Astrocyte (in vitro differentiated cells and primary cell): ENCODE results near the gene PYCARD.

Experiments
- EZH2 ChIP-seq: IDR thresholded peaks from 2 replicates; pipeline ENCODE4 v1.6.1; 2012; ENCODE audit warnings: mild to moderate bottlenecking, low read length, inconsistent platforms; ENCODE audit not compliant: insufficient read depth
- TF ChIP-seq, protein P1 (sequence below): IDR thresholded peaks from 2 replicates; pipeline ENCODE4 v1.5.1; 2011; ENCODE audit warnings: low read depth, mild to moderate bottlenecking, inconsistent platforms, low read length, moderate library complexity; ENCODE audit not compliant: insufficient read depth

DNA sequence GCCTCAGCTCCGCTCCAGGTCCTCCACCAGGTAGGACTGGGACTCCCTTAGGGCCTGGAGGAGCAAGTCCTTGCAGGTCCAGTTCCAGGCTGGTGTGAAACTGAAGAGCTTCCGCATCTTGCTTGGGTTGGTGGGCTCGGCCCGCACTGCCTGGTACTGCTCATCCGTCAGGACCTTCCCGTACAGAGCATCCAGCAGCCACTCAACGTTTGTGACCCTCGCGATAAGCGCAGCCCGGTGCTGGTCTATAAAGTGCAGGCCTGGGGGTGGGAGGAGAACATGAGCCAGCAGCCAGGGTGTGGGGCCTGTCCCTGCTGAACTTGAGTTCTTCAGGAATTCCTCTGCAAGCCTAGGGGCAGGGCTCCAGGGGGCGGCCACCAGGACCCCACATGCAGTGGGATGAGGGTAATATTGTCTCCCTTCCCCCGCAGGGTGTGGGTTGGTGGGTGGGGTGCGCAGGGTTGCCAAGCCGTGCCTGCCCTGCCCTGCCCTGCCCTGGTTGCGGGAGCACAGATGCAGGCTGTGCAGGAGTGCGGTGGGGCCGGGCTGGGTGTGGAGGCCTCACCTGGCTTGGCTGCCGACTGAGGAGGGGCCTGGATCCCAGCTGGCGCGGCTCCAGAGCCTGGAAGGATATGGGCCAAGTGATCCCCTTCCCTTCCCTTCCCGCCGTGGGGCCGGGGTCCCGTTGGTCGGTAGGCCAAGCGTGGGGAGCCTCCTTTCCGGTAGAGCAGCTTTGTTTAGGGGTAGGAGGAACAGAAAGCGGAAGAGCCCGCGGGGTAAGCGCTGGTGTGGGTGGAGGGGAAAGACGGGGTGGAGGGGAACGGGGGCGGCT lies 762 bp downstream of the PYCARD start:
- TF ChIP-seq, protein P1, sequence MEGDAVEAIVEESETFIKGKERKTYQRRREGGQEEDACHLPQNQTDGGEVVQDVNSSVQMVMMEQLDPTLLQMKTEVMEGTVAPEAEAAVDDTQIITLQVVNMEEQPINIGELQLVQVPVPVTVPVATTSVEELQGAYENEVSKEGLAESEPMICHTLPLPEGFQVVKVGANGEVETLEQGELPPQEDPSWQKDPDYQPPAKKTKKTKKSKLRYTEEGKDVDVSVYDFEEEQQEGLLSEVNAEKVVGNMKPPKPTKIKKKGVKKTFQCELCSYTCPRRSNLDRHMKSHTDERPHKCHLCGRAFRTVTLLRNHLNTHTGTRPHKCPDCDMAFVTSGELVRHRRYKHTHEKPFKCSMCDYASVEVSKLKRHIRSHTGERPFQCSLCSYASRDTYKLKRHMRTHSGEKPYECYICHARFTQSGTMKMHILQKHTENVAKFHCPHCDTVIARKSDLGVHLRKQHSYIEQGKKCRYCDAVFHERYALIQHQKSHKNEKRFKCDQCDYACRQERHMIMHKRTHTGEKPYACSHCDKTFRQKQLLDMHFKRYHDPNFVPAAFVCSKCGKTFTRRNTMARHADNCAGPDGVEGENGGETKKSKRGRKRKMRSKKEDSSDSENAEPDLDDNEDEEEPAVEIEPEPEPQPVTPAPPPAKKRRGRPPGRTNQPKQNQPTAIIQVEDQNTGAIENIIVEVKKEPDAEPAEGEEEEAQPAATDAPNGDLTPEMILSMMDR: no peak
- TF ChIP-seq EZH2: no peak
